ENCODE data around the gene UBE2O.

Gene UBE2O

DNA sequence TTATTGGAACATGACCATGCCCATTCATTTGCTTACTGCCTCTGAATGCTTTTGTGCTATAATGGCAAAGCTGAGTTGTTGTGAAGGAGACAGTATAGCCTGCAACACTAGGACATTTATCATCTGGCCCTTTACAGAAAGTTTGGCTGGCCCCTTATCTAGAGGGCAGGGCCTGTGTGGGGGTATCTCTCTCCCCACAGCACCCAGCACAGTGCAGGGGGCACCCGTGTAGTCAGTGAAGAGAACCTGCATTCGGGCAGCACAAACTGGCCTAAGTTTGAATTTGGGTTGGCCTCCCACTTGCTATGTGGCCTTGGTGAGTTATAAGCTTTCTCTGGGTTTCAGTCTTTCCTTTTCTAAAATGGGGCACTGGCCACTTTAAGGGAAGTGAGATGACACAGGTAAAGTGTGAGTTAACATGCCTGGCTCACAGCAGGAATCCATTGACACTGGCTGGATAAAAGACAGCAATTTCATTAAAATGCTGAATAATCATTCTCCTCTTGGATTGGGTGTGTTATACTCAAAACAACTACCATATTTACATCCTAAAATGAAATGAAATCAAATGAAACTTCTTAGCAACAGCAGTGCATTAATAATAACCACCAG, 12.1 kb downstream of the UBE2O start:
- no peak overlapping the region for H3K4me3 ChIP-seq
- intact Hi-C loops (cut with DNase I; ENCODE audit: low total_unique reads): no loop called here
- H3K27me3 ChIP-seq: no peaks in the 10 kb centered on the region
- H3K4me1 ChIP-seq: no peaks in the 10 kb centered on the region
- H3K27ac ChIP-seq: no peak overlapping the region
- H3K36me3 ChIP-seq: no peaks in the 10 kb centered on the region
- no peak for DNase-seq
- TF ChIP-seq, protein P1, sequence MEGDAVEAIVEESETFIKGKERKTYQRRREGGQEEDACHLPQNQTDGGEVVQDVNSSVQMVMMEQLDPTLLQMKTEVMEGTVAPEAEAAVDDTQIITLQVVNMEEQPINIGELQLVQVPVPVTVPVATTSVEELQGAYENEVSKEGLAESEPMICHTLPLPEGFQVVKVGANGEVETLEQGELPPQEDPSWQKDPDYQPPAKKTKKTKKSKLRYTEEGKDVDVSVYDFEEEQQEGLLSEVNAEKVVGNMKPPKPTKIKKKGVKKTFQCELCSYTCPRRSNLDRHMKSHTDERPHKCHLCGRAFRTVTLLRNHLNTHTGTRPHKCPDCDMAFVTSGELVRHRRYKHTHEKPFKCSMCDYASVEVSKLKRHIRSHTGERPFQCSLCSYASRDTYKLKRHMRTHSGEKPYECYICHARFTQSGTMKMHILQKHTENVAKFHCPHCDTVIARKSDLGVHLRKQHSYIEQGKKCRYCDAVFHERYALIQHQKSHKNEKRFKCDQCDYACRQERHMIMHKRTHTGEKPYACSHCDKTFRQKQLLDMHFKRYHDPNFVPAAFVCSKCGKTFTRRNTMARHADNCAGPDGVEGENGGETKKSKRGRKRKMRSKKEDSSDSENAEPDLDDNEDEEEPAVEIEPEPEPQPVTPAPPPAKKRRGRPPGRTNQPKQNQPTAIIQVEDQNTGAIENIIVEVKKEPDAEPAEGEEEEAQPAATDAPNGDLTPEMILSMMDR (IDR thresholded peaks at IDR 0.05): no peak
- H3K9me3 ChIP-seq: no peaks in the 10 kb centered on the region

DNA sequence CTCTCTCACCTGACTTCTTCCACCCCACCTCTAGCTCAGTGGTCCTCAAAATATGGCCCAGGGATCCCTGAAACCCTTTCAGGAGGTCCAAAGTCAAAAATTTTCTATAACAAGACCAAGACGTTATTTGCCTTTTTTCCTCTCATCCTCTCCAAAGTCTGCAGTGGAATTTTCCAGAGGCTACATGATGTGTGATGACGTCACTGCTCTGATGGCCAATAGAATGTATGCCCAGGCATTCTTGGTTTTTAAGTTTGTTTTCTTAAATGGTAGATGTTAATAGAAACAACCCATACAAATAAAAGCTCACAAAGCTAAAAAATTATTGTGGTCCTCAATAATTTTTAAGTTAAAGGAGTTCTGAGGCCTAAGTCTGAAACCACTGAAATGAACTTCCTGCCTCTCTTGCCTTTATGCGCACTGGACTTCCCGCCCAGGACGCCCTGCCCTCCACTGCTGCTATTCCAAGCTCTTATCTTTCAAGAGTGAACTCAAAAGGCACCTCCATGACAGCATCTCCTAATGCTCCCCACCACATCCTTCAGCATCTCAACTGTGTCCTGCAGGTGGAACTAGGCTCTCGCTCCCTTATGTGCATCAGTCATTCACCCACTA, 13.5 kb downstream of the UBE2O start:
- TF ChIP-seq, protein P1 (IDR thresholded peaks at IDR 0.05): no peak
- Histone ChIP-seq H3K9me3 (no peaks in the 10 kb centered on the region), H3K36me3 (no peaks in the 10 kb centered on the region), H3K27ac (no peak overlapping the region), H3K27me3 (no peaks in the 10 kb centered on the region), H3K4me3 (no peak overlapping the region), H3K4me1 (no peaks in the 10 kb centered on the region)
- intact Hi-C loops (cut with DNase I; ENCODE audit: low total_unique reads): no loop called here
- DNase-seq: no peak

DNA sequence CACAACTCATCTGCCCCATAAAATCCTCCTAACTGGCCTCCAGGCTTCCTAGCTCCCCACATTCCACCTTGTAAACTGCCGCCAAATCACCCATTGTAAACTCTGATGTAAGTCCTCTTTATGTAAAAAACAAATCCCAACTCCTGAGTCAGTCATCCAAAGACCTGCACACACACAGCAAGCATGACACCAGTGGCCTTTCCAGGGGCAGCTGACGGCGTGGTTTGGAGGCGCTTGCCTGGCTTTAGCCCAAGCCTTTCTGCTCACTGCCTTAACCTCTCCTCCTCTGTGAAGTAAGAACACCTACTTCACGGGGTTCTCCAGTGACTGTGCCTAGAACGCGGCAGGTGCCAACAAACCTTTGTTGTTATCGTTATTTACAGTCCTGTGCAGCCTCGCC, 14.0 kb downstream of the UBE2O start:
- no peaks in the 10 kb centered on the region for H3K27me3 ChIP-seq
- intact Hi-C loops (cut with DNase I; ENCODE audit: low total_unique reads): no loop called here
- no peak for DNase-seq
- no peaks in the 10 kb centered on the region for H3K9me3 ChIP-seq
- H3K4me3 ChIP-seq: no peak overlapping the region
- TF ChIP-seq, protein P1 (IDR thresholded peaks at IDR 0.05): no peak
- no peak overlapping the region for H3K27ac ChIP-seq
- H3K4me1 ChIP-seq: no peaks in the 10 kb centered on the region
- H3K36me3 ChIP-seq: no peaks in the 10 kb centered on the region

DNA sequence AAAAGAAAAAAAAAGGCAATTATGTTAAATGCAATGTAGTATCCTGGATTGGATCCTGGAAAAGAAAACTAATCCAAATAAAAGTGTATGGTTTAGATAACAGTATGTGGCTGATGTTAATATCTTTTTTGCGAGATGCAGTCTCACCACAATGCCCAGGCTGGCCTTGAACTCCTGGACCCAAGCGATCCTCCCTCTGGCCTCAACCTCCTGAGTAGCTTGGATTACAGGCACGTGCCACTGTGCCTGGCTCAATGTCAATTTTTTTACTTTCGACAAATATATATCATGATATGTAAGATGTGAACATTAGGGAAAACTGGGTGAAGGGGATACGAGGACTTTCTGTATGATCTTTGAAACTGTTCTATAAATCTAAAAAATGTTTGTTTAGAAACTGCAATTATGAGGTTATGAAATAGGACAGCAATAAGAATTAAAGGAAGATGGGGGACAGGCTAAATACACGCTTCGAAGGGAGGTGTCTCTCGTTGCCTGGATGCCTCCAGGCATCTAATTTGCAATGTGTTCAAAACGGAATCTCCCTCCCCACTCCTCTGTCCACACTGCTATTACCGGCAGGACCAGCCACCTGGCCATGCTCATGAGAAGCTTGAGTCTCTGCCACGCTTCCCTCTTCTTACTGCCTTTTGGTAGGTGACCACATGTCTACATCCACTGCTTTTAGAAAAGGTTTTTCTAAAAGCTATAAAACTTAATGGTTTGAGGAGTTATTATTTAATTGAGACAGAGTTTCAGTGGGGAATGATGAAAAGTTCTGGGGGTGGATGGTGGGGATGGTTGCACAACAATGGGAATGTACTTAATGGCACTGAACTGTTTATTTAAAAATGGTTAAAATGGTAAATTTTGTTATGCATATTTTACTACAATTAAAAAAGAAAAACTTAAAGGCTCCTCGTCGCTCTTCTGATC, 15.2 kb downstream of the UBE2O start:
- Histone ChIP-seq H3K36me3 (no peaks in the 10 kb centered on the region), H3K27ac (no peak overlapping the region), H3K4me3 (no peak overlapping the region), H3K4me1 (no peaks in the 10 kb centered on the region), H3K27me3 (no peaks in the 10 kb centered on the region), H3K9me3 (no peaks in the 10 kb centered on the region)
- DNase-seq: peak in 1 of 2 donors; percentile 24
- intact Hi-C loops (cut with DNase I; ENCODE audit: low total_unique reads): no loop called here
- TF ChIP-seq, protein P1 (IDR thresholded peaks at IDR 0.05): no peak

DNA sequence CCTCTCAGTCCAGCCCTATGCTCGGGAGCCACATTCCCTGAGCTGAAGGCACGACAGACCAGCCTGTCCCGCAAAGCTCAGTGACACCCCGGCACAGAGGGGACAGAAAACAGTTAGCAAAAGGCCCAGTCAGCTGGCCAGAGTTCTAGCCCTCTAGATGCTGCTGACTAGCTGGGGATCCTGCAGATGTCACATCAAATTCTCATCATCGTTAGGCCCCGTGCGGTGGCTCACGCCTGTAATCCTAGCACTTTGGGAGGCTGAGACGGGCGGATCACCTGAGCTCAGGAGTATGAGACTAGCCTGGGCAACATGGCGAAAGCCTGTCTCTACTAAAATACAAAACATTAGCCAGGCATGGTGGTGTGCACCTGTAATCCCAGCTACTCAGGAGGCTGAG, 17.2 kb downstream of the UBE2O start:
- H3K36me3 ChIP-seq: no peaks in the 10 kb centered on the region
- H3K27ac ChIP-seq: no peak overlapping the region
- no peaks in the 10 kb centered on the region for H3K27me3 ChIP-seq
- intact Hi-C loops (cut with DNase I; ENCODE audit: low total_unique reads): no loop called here
- TF ChIP-seq, protein P1 (IDR thresholded peaks at IDR 0.05): no peak
- no peaks in the 10 kb centered on the region for H3K4me1 ChIP-seq
- H3K9me3 ChIP-seq: no peaks in the 10 kb centered on the region
- no peak overlapping the region for H3K4me3 ChIP-seq
- DNase-seq: peak in 1 of 2 donors; percentile 31
